Ramos (cell line): Measurements from ENCODE around the gene NCL.

ENCODE experiments used
- in situ Hi-C: fragments of 300-500 bp; cut with MboI; formaldehyde crosslinking; loops from one replicate; pipeline ENCODE4 v1.14.3; 2022; ENCODE audit warnings: low sequenced_read_pairs; ENCODE audit not compliant: unreplicated experiment

Gene NCL

GRCh38 chr2:231410293-231411004 is 53.8 kb downstream of the NCL start:
- in situ Hi-C loops, result loop anchor here (25.0 kb wide), 1 partner anchor 298 kb away; no protein-coding TSS in a partner anchor

- in situ Hi-C loops, result loop anchor here (25.0 kb wide), 1 partner anchor 297 kb away; no protein-coding TSS in a partner anchor
Observed at GRCh38 chr2:231409776-231410175, 54.5 kb downstream of the NCL start.

GRCh38 chr2:231408304-231408703 is 56.0 kb downstream of the NCL start:
- in situ Hi-C loops, result loop anchor here (25.0 kb wide), 1 partner anchor 296 kb away; no protein-coding TSS in a partner anchor

- in situ Hi-C loops, result loop anchor here (25.0 kb wide), 1 partner anchor 295 kb away; no protein-coding TSS in a partner anchor
Observed at GRCh38 chr2:231407686-231408085, 56.6 kb downstream of the NCL start.

GRCh38 chr2:231405601-231406367 is 58.5 kb downstream of the NCL start:
- in situ Hi-C loops, result loop anchor here (25.0 kb wide), 1 partner anchor 293 kb away; no protein-coding TSS in a partner anchor

- in situ Hi-C loops, result loop anchor here (5.0 to 25.0 kb wide), 3 partner anchors 107 to 292 kb away; no protein-coding TSS in a partner anchor
Observed at GRCh38 chr2:231404183-231404578, 60.1 kb downstream of the NCL start.
